Calu3 (cell line): ENCODE results near the gene ARHGAP32. TPM values are rescaled to one million over a fixed set of nuclear protein-coding genes. Genes with fewer than 3 reads are reported as not detected.
"Not testable (repeated sequence)": the region's sequence is repeated elsewhere in the genome, so short reads cannot be mapped to it uniquely, and the experiment has no call there.

ENCODE experiments used
- BruUV-seq: library from RNA; stranded (reverse); fragments of 400-500 nt; replicated peaks from 2 replicates; lab custom pipeline; 2021; lab: Mats Ljungman, UMichigan
- CTCF ChIA-PET: fragments of 300-600 bp; sonication (Branson Sonifier 250); formaldehyde crosslinking; loops from one replicate; lab custom pipeline; 2022; ENCODE audit warnings: antibody characterized with exemption; lab: Charles Lee
- DNase-seq: peaks from one replicate; pipeline ENCODE4 v3.0.0; 2022
- H3K27ac Mint-ChIP-seq: one replicate; pipeline ENCODE4 v1.8.0; 2022; ENCODE audit warnings: mixed read lengths; ENCODE audit not compliant: unreplicated experiment
- H3K27me3 Mint-ChIP-seq: one replicate; pipeline ENCODE4 v1.8.0; 2022; ENCODE audit warnings: mixed read lengths; ENCODE audit not compliant: unreplicated experiment
- H3K36me3 Mint-ChIP-seq: one replicate; pipeline ENCODE4 v1.8.0; 2022; ENCODE audit warnings: mild to moderate bottlenecking, moderate library complexity, mixed read lengths; ENCODE audit not compliant: insufficient read depth, unreplicated experiment
- H3K4me1 Mint-ChIP-seq: one replicate; pipeline ENCODE4 v1.8.0; 2022; ENCODE audit warnings: mild to moderate bottlenecking, low read depth, mixed read lengths; ENCODE audit not compliant: unreplicated experiment
- H3K4me3 Mint-ChIP-seq: one replicate; pipeline ENCODE4 v1.8.0; 2022; ENCODE audit warnings: mild to moderate bottlenecking, low read depth, moderate library complexity, mixed read lengths; ENCODE audit not compliant: unreplicated experiment
- H3K9me3 Mint-ChIP-seq: one replicate; pipeline ENCODE4 v1.8.0; 2022; ENCODE audit warnings: low read depth, mixed read lengths; ENCODE audit not compliant: unreplicated experiment
- intact Hi-C: fragments of 100-400 bp; cut with micrococcal nuclease; formaldehyde crosslinking; loops from one replicate; pipeline ENCODE4 v1.10.0; 2022; ENCODE audit not compliant: unreplicated experiment
- total RNA-seq: library from RNA; stranded (reverse); gene quantifications from 2 replicates; pipeline ENCODE4 v1.2.3, GENCODE V29; 2022
- TF ChIP-seq, protein P1 (sequence below): fragments of 200-600 bp; IDR thresholded peaks from one replicate; pipeline ENCODE4 v1.8.0; 2022; ENCODE audit warnings: antibody characterized with exemption; ENCODE audit not compliant: unreplicated experiment

Gene ARHGAP32
- total RNA-seq, 1 experiment from 2014 or later: 40.1 TPM

DNA sequence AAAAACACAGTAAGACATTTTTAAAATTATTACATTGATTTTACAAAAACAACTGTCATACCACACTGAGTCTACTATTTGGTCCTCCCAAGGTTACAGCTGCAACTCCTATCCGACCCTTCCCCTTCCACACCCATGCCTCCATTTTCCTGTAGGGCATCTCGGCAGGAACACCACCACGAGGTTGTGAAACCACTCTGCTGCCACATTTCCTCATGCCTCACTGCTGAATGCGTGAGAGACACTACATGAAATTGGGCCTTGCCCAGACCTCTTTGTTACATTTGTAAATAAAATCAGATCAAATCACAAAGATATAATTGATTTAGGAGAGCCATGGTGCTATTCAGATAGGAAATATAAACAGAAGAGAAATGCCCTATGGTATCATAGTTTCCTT, 2.0 kb downstream of the ARHGAP32 start:
- TF ChIP-seq, protein P1, sequence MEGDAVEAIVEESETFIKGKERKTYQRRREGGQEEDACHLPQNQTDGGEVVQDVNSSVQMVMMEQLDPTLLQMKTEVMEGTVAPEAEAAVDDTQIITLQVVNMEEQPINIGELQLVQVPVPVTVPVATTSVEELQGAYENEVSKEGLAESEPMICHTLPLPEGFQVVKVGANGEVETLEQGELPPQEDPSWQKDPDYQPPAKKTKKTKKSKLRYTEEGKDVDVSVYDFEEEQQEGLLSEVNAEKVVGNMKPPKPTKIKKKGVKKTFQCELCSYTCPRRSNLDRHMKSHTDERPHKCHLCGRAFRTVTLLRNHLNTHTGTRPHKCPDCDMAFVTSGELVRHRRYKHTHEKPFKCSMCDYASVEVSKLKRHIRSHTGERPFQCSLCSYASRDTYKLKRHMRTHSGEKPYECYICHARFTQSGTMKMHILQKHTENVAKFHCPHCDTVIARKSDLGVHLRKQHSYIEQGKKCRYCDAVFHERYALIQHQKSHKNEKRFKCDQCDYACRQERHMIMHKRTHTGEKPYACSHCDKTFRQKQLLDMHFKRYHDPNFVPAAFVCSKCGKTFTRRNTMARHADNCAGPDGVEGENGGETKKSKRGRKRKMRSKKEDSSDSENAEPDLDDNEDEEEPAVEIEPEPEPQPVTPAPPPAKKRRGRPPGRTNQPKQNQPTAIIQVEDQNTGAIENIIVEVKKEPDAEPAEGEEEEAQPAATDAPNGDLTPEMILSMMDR: no peak
- H3K27me3 Mint-ChIP-seq: no peaks in the 10 kb centered on the region
- H3K4me1 Mint-ChIP-seq: no peaks in the 10 kb centered on the region
- H3K36me3 Mint-ChIP-seq: no peaks in the 10 kb centered on the region
- H3K9me3 Mint-ChIP-seq: peaks cover 3% of the 10 kb centered on the region
- DNase-seq: peak; percentile 43
- no peak overlapping the region for H3K27ac Mint-ChIP-seq
- BruUV-seq: no TSS peak
- intact Hi-C loops: loop anchor here (2.0 to 5.0 kb wide), 3 partner anchors 47 to 142 kb away; no protein-coding TSS in a partner anchor
- H3K4me3 Mint-ChIP-seq: no peak overlapping the region
- CTCF ChIA-PET: interaction anchor here (1.2 kb wide), 1 partner anchor 127 kb away, joined by 5 read pairs; no protein-coding TSS in a partner anchor

DNA sequence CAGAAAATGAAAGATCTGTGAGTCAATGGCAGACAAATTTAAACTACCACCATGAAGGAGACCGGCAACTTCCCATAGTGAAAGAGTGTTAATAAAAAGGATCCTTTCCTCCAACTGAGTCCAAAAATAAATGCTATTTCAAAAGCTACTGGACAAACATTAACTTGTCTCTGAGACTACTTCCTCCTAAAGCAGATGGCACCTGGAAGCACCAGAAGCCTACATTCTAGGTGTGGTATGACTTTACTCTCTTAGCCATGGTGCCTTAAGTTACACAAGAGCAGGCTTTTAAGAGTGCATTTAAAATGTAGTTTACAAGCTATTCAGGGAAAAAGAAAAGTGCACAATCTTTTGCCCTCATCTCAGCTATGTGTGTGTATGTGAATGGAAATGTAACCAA, 2.5 kb downstream of the ARHGAP32 start:
- Mint-ChIP-seq H3K4me1 (no peaks in the 10 kb centered on the region), H3K9me3 (peaks cover 3% of the 10 kb centered on the region), H3K4me3 (no peak overlapping the region), H3K27me3 (no peaks in the 10 kb centered on the region), H3K36me3 (no peaks in the 10 kb centered on the region), H3K27ac (no peak overlapping the region)
- CTCF ChIA-PET: interaction anchor here (1.2 kb wide), 1 partner anchor 128 kb away, joined by 5 read pairs; no protein-coding TSS in a partner anchor
- no TSS peak for BruUV-seq
- peak; percentile 1 for DNase-seq
- TF ChIP-seq, protein P1: no peak
- intact Hi-C loops: loop anchor here (2.0 to 5.0 kb wide), 3 partner anchors 47 to 143 kb away; no protein-coding TSS in a partner anchor

DNA sequence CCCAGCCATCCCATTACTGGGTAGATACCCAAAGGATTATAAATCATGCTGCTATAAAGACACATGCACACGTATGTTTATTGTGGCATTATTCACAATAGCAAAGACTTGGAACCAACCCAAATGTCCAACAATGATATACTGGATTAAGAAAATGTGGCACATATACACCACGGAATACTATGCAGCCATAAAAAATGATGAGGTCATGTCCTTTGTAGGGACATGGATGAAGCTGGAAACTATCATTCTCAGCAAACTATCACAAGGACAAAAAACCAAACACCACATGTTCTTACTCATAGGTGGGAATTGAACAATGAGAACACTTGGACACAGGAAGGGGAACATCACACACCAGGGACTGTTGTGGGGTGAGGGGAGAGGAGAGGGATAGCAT, 7.0 kb downstream of the ARHGAP32 start:
- intact Hi-C loops, BruUV-seq, H3K36me3 Mint-ChIP-seq, H3K4me1 Mint-ChIP-seq, H3K4me3 Mint-ChIP-seq, CTCF ChIA-PET, H3K9me3 Mint-ChIP-seq, H3K27me3 Mint-ChIP-seq, H3K27ac Mint-ChIP-seq, DNase-seq: not testable (repeated sequence)

DNA sequence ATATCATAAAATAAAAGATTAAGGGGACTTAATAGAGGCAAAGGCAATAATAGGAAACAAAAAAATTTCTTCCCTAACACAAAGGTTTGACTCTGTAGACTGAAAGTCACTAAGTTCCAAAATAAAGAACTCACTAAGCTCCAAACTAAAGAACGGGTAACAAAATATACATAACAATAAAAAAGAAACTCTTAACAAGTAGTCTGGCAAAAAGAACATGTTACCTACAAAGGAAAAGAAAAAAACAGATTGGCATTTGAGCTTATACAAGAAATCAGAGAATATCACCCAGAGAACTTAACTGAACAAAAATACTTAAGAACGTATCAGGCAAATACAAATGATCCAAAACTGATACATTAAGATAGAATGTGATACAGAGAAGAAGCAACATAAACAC, 7.5 kb downstream of the ARHGAP32 start:
- no peaks in the 10 kb centered on the region for H3K36me3 Mint-ChIP-seq
- peaks cover 3% of the 10 kb centered on the region for H3K9me3 Mint-ChIP-seq
- TF ChIP-seq, protein P1: no peak
- H3K4me1 Mint-ChIP-seq: no peaks in the 10 kb centered on the region
- no peak overlapping the region for H3K27ac Mint-ChIP-seq
- intact Hi-C loops: no loop called here
- BruUV-seq: no TSS peak
- CTCF ChIA-PET: no interaction called here
- H3K4me3 Mint-ChIP-seq: no peak overlapping the region
- no peaks in the 10 kb centered on the region for H3K27me3 Mint-ChIP-seq
- no peak for DNase-seq

DNA sequence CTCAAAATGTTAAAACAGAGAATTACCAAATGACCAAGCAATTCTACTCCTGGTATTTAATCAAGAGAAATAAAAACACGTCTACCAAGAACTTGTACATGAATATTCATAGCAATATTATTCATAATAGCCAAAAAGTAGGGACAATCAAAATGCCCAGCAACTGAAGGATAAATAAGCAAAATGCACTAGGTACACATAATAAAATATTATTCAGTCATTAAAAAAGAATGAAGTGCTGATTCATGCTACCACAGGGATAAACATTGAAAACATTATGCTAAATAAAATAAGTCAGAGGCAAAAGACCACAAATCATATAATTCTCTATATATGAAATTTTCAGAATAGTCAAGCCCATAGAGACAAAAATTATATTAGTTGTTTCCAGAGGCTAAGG, 24.8 kb downstream of the ARHGAP32 start:
- DNase-seq: no peak
- Mint-ChIP-seq H3K27ac (no peak overlapping the region), H3K4me3 (no peak overlapping the region), H3K36me3 (no peaks in the 10 kb centered on the region), H3K4me1 (peaks cover 25% of the 10 kb centered on the region), H3K9me3 (no peaks in the 10 kb centered on the region), H3K27me3 (no peaks in the 10 kb centered on the region)
- CTCF ChIA-PET: no interaction called here
- TF ChIP-seq, protein P1: no peak
- intact Hi-C loops: no loop called here
- no TSS peak for BruUV-seq
